ENCODE results near the gene RSAD1. TPM values are rescaled to one million over a fixed set of nuclear protein-coding genes. Genes with fewer than 3 reads are reported as not detected.

RSAD1 gene
- total RNA-seq, 1 donor from 2014 or later = 53.4 TPM

- peak overlapping the region; percentile 56 for H3K4me3 Mint-ChIP-seq
- intact Hi-C loops (cut with micrococcal nuclease) = loop anchor here (1.0 kb wide), 2 partner anchors 29 to 31 kb away; no protein-coding TSS in a partner anchor
- DNase-seq (ENCODE audit: low spot score) = peak; percentile 69
- H3K36me3 Mint-ChIP-seq (ENCODE audit: low read depth) = peaks cover 5% of the 10 kb centered on the region
- H3K9me3 Mint-ChIP-seq = no peaks in the 10 kb centered on the region
- H3K27me3 Mint-ChIP-seq (ENCODE audit: insufficient read depth) = peaks cover 2% of the 10 kb centered on the region
- H3K4me1 Mint-ChIP-seq (ENCODE audit: low read depth) = peaks cover 43% of the 10 kb centered on the region
- H3K27ac Mint-ChIP-seq = peak overlapping the region; percentile 92
Measured at GRCh38 chr17:50511058-50511457, 32.4 kb downstream of the RSAD1 start.

- no peak overlapping the region for H3K27ac Mint-ChIP-seq
- intact Hi-C loops (cut with micrococcal nuclease) = no loop called here
- H3K4me1 Mint-ChIP-seq (ENCODE audit: low read depth) = peaks cover 50% of the 10 kb centered on the region
- H3K27me3 Mint-ChIP-seq (ENCODE audit: insufficient read depth) = no peaks in the 10 kb centered on the region
- DNase-seq (ENCODE audit: low spot score) = no peak
- peaks cover 5% of the 10 kb centered on the region for H3K36me3 Mint-ChIP-seq (ENCODE audit: low read depth)
- no peaks in the 10 kb centered on the region for H3K9me3 Mint-ChIP-seq
- no peak overlapping the region for H3K4me3 Mint-ChIP-seq
Measured at GRCh38 chr17:50513495-50513894, 34.8 kb downstream of the RSAD1 start.

- peaks cover 5% of the 10 kb centered on the region for H3K36me3 Mint-ChIP-seq (ENCODE audit: low read depth)
- no peak overlapping the region for H3K27ac Mint-ChIP-seq
- peaks cover 2% of the 10 kb centered on the region for H3K27me3 Mint-ChIP-seq (ENCODE audit: insufficient read depth)
- DNase-seq (ENCODE audit: low spot score) = no peak
- H3K9me3 Mint-ChIP-seq = no peaks in the 10 kb centered on the region
- H3K4me3 Mint-ChIP-seq = no peak overlapping the region
- peaks cover 41% of the 10 kb centered on the region for H3K4me1 Mint-ChIP-seq (ENCODE audit: low read depth)
- intact Hi-C loops (cut with micrococcal nuclease) = no loop called here
Measured at GRCh38 chr17:50514388-50514787, 35.7 kb downstream of the RSAD1 start.

- H3K36me3 Mint-ChIP-seq (ENCODE audit: low read depth) = peaks cover 2% of the 10 kb centered on the region
- peaks cover 34% of the 10 kb centered on the region for H3K4me1 Mint-ChIP-seq (ENCODE audit: low read depth)
- H3K4me3 Mint-ChIP-seq = no peak overlapping the region
- H3K27ac Mint-ChIP-seq = no peak overlapping the region
- no peaks in the 10 kb centered on the region for H3K9me3 Mint-ChIP-seq
- no peak for DNase-seq (ENCODE audit: low spot score)
- H3K27me3 Mint-ChIP-seq (ENCODE audit: insufficient read depth) = peaks cover 2% of the 10 kb centered on the region
- intact Hi-C loops (cut with micrococcal nuclease) = no loop called here
Measured at GRCh38 chr17:50514936-50515702, 36.5 kb downstream of the RSAD1 start.

GRCh38 chr17:50517011-50517410, 38.4 kb downstream of the RSAD1 start:
- intact Hi-C loops (cut with micrococcal nuclease) = no loop called here
- no peak overlapping the region for H3K27ac Mint-ChIP-seq

GRCh38 chr17:50517504-50518383, 39.1 kb downstream of the RSAD1 start:
- intact Hi-C loops (cut with micrococcal nuclease) = no loop called here
- no peak for DNase-seq (ENCODE audit: low spot score)
- no peaks in the 10 kb centered on the region for H3K9me3 Mint-ChIP-seq
- H3K4me3 Mint-ChIP-seq = no peak overlapping the region
- peaks cover 2% of the 10 kb centered on the region for H3K27me3 Mint-ChIP-seq (ENCODE audit: insufficient read depth)
- peaks cover 13% of the 10 kb centered on the region for H3K4me1 Mint-ChIP-seq (ENCODE audit: low read depth)
- H3K27ac Mint-ChIP-seq = no peak overlapping the region
- H3K36me3 Mint-ChIP-seq (ENCODE audit: low read depth) = peaks cover 2% of the 10 kb centered on the region

More at GRCh38 chr17:50517011-50517410, 38.4 kb downstream of the RSAD1 start:
- peaks cover 2% of the 10 kb centered on the region for H3K36me3 Mint-ChIP-seq (ENCODE audit: low read depth)
- H3K4me1 Mint-ChIP-seq (ENCODE audit: low read depth) = peaks cover 17% of the 10 kb centered on the region
- H3K27me3 Mint-ChIP-seq (ENCODE audit: insufficient read depth) = peaks cover 2% of the 10 kb centered on the region
- no peak overlapping the region for H3K4me3 Mint-ChIP-seq
- no peaks in the 10 kb centered on the region for H3K9me3 Mint-ChIP-seq
- no peak for DNase-seq (ENCODE audit: low spot score)

GRCh38 chr17:50518384-50519023, 39.8 kb downstream of the RSAD1 start:
- intact Hi-C loops (cut with micrococcal nuclease) = no loop called here
- H3K9me3 Mint-ChIP-seq = no peaks in the 10 kb centered on the region
- H3K4me3 Mint-ChIP-seq = no peak overlapping the region
- no peak overlapping the region for H3K27ac Mint-ChIP-seq
- H3K4me1 Mint-ChIP-seq (ENCODE audit: low read depth) = peaks cover 13% of the 10 kb centered on the region
- H3K36me3 Mint-ChIP-seq (ENCODE audit: low read depth) = peaks cover 2% of the 10 kb centered on the region
- H3K27me3 Mint-ChIP-seq (ENCODE audit: insufficient read depth) = peaks cover 2% of the 10 kb centered on the region
- no peak for DNase-seq (ENCODE audit: low spot score)

- intact Hi-C loops (cut with micrococcal nuclease) = no loop called here
Measured at GRCh38 chr17:50519141-50519834, 40.6 kb downstream of the RSAD1 start.

GRCh38 chr17:50520483-50520882, 41.8 kb downstream of the RSAD1 start:
- no peak for DNase-seq (ENCODE audit: low spot score)
- intact Hi-C loops (cut with micrococcal nuclease) = no loop called here
- no peak overlapping the region for H3K4me3 Mint-ChIP-seq
- peaks cover 4% of the 10 kb centered on the region for H3K27me3 Mint-ChIP-seq (ENCODE audit: insufficient read depth)
- H3K9me3 Mint-ChIP-seq = no peaks in the 10 kb centered on the region
- no peak overlapping the region for H3K27ac Mint-ChIP-seq
- peaks cover 13% of the 10 kb centered on the region for H3K4me1 Mint-ChIP-seq (ENCODE audit: low read depth)
- H3K36me3 Mint-ChIP-seq (ENCODE audit: low read depth) = no peaks in the 10 kb centered on the region

More at GRCh38 chr17:50519141-50519834, 40.6 kb downstream of the RSAD1 start:
- peaks cover 13% of the 10 kb centered on the region for H3K4me1 Mint-ChIP-seq (ENCODE audit: low read depth)
- no peak for DNase-seq (ENCODE audit: low spot score)
- H3K4me3 Mint-ChIP-seq = no peak overlapping the region
- no peaks in the 10 kb centered on the region for H3K9me3 Mint-ChIP-seq
- H3K36me3 Mint-ChIP-seq (ENCODE audit: low read depth) = peaks cover 2% of the 10 kb centered on the region
- H3K27me3 Mint-ChIP-seq (ENCODE audit: insufficient read depth) = peaks cover 2% of the 10 kb centered on the region
- H3K27ac Mint-ChIP-seq = no peak overlapping the region

GRCh38 chr17:50521514-50521913, 42.9 kb downstream of the RSAD1 start:
- H3K27me3 Mint-ChIP-seq (ENCODE audit: insufficient read depth) = peaks cover 4% of the 10 kb centered on the region
- H3K4me3 Mint-ChIP-seq = no peak overlapping the region
- H3K27ac Mint-ChIP-seq = no peak overlapping the region
- peaks cover 11% of the 10 kb centered on the region for H3K4me1 Mint-ChIP-seq (ENCODE audit: low read depth)
- no peaks in the 10 kb centered on the region for H3K36me3 Mint-ChIP-seq (ENCODE audit: low read depth)
- no peaks in the 10 kb centered on the region for H3K9me3 Mint-ChIP-seq
- DNase-seq (ENCODE audit: low spot score) = no peak
- intact Hi-C loops (cut with micrococcal nuclease) = no loop called here

GRCh38 chr17:50522766-50523165, 44.1 kb downstream of the RSAD1 start:
- Mint-ChIP-seq H3K9me3 (no peaks in the 10 kb centered on the region), H3K27ac (no peak overlapping the region), H3K36me3 (ENCODE audit: low read depth) (no peaks in the 10 kb centered on the region), H3K4me1 (ENCODE audit: low read depth) (no peaks in the 10 kb centered on the region), H3K4me3 (no peak overlapping the region), H3K27me3 (ENCODE audit: insufficient read depth) (peaks cover 4% of the 10 kb centered on the region)
- intact Hi-C loops (cut with micrococcal nuclease) = no loop called here
- DNase-seq (ENCODE audit: low spot score) = no peak

- no peak overlapping the region for H3K27ac Mint-ChIP-seq
- DNase-seq (ENCODE audit: low spot score) = no peak
- no peaks in the 10 kb centered on the region for H3K36me3 Mint-ChIP-seq (ENCODE audit: low read depth)
- intact Hi-C loops (cut with micrococcal nuclease) = no loop called here
- peaks cover 4% of the 10 kb centered on the region for H3K27me3 Mint-ChIP-seq (ENCODE audit: insufficient read depth)
- H3K4me1 Mint-ChIP-seq (ENCODE audit: low read depth) = no peaks in the 10 kb centered on the region
- no peak overlapping the region for H3K4me3 Mint-ChIP-seq
- no peaks in the 10 kb centered on the region for H3K9me3 Mint-ChIP-seq
Measured at GRCh38 chr17:50523208-50523607, 44.5 kb downstream of the RSAD1 start.
